ENCODE measurements around the gene BRSK1.
"Not testable (repeated sequence)": the region's sequence is repeated elsewhere in the genome, so short reads cannot be mapped to it uniquely, and the experiment has no call there.

The BRSK1 gene

GRCh38 chr19:55325172-55325571, 41.4 kb downstream of the BRSK1 start, which contains the start of gene TMEM150B:
Gene TMEM150B (minus strand): TSS chr19:55325341. CDS start chr19:55321036, 4,305 bp downstream.
- in situ Hi-C loops (cut with HindIII; ENCODE audit: low sequenced_read_pairs) = no loop called here

- in situ Hi-C loops (cut with HindIII; ENCODE audit: low sequenced_read_pairs) = not testable (repeated sequence)
Measured at GRCh38 chr19:55328774-55329318, 45.0 kb downstream of the BRSK1 start.

GRCh38 chr19:55329791-55330190, 46.0 kb downstream of the BRSK1 start:
- in situ Hi-C loops (cut with HindIII; ENCODE audit: low sequenced_read_pairs) = not testable (repeated sequence)

- in situ Hi-C loops (cut with HindIII; ENCODE audit: low sequenced_read_pairs) = no loop called here
Measured at GRCh38 chr19:55333870-55334269, 50.1 kb downstream of the BRSK1 start.

GRCh38 chr19:55336101-55336500, 52.3 kb downstream of the BRSK1 start:
- in situ Hi-C loops (cut with HindIII; ENCODE audit: low sequenced_read_pairs) = no loop called here

GRCh38 chr19:55339105-55339888, 55.5 kb downstream of the BRSK1 start, which contains the start of gene KMT5C:
Gene KMT5C (plus strand): TSS chr19:55339876. CDS start chr19:55341937, 2,061 bp downstream.
- in situ Hi-C loops (cut with HindIII; ENCODE audit: low sequenced_read_pairs) = no loop called here

- in situ Hi-C loops (cut with HindIII; ENCODE audit: low sequenced_read_pairs) = no loop called here
Measured at GRCh38 chr19:55339889-55340783, 56.3 kb downstream of the BRSK1 start.

GRCh38 chr19:55340784-55341147, 57.0 kb downstream of the BRSK1 start:
- in situ Hi-C loops (cut with HindIII; ENCODE audit: low sequenced_read_pairs) = no loop called here

- in situ Hi-C loops (cut with HindIII; ENCODE audit: low sequenced_read_pairs) = no loop called here
Measured at GRCh38 chr19:55341171-55341588, 57.4 kb downstream of the BRSK1 start.

- in situ Hi-C loops (cut with HindIII; ENCODE audit: low sequenced_read_pairs) = no loop called here
Measured at GRCh38 chr19:55341595-55342531, 58.1 kb downstream of the BRSK1 start.

GRCh38 chr19:55344444-55344843, 60.6 kb downstream of the BRSK1 start:
- in situ Hi-C loops (cut with HindIII; ENCODE audit: low sequenced_read_pairs) = no loop called here

GRCh38 chr19:55345101-55345817, 61.5 kb downstream of the BRSK1 start:
- in situ Hi-C loops (cut with HindIII; ENCODE audit: low sequenced_read_pairs) = loop anchor here (5.0 kb wide), 3 partner anchors 47 to 277 kb away; partner anchors contain the start of gene ZNF784

- in situ Hi-C loops (cut with HindIII; ENCODE audit: low sequenced_read_pairs) = loop anchor here (5.0 kb wide), 3 partner anchors 46 to 276 kb away; partner anchors contain the start of gene ZNF784
Measured at GRCh38 chr19:55345818-55346724, 62.3 kb downstream of the BRSK1 start.

GRCh38 chr19:55346725-55347441, 63.1 kb downstream of the BRSK1 start:
- in situ Hi-C loops (cut with HindIII; ENCODE audit: low sequenced_read_pairs) = loop anchor here (5.0 kb wide), 3 partner anchors 45 to 275 kb away; partner anchors contain the start of gene ZNF784

- in situ Hi-C loops (cut with HindIII; ENCODE audit: low sequenced_read_pairs) = loop anchor here (5.0 kb wide), 3 partner anchors 45 to 275 kb away; partner anchors contain the start of gene ZNF784
Measured at GRCh38 chr19:55347442-55348009, 63.7 kb downstream of the BRSK1 start.

- in situ Hi-C loops (cut with HindIII; ENCODE audit: low sequenced_read_pairs) = loop anchor here (5.0 kb wide), 3 partner anchors 44 to 274 kb away; partner anchors contain the start of gene ZNF784
Measured at GRCh38 chr19:55348317-55349034, 64.7 kb downstream of the BRSK1 start.
